Choroid plexus epithelial cell (primary cell): ENCODE measurements around the gene TBPL1.

ENCODE experiments used
- DNase-seq: peaks from one replicate; pipeline ENCODE4 v3.0.0-alpha.2; 2010; ENCODE audit warnings: low read depth
- H3K4me3 ChIP-seq: 2 replicates; pipeline ENCODE4 v1.5.1; 2011; ENCODE audit warnings: low read depth, mild to moderate bottlenecking, control low read depth, low read length, moderate library complexity
- CTCF ChIP-seq: conservative IDR thresholded peaks from 2 replicates; pipeline ENCODE4 v1.5.1; 2011; ENCODE audit warnings: low read depth, mild to moderate bottlenecking, control low read depth, inconsistent platforms, low read length, moderate library complexity

Gene TBPL1

GRCh38 chr6:133958791-133959190 is 5.8 kb downstream of the TBPL1 start:
- DNase-seq = no peak
- TF ChIP-seq CTCF = no peak
- H3K4me3 ChIP-seq = no peak overlapping the region

DNA sequence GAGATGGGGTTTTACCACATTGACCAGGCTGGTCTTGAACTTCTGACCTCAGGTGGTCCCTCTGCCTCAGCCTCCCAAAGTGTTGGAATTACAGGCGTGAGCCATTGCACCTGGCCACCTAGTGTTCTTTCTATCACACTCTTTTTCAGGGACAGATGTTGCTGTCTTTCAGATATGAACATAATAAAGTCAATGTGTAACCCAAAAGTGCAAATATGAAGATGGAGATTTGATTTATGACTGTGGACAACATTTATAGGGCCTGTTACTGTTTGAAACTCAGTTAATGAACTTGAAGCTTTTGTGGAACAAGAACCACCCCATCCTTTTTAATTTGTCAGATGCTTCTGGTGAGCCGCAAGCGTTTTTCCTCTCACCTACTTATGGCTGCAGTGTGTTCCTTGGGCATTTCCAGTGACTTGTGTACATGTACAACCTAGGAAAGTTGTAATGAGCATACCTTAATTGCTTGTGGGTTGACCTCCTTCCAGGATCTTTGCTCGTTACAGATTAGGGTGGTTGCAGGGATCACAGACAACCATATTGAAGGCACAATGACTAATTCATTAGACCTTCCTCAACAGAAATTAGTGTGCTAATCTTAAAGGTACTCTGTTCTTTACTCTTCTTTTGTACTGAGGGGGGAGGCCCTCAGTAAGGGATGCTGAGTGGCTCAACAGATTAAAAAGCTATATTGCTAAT is 6.8 kb downstream of the TBPL1 start:
- no peak for DNase-seq
- H3K4me3 ChIP-seq = no peak overlapping the region
- no peak for TF ChIP-seq CTCF

DNA sequence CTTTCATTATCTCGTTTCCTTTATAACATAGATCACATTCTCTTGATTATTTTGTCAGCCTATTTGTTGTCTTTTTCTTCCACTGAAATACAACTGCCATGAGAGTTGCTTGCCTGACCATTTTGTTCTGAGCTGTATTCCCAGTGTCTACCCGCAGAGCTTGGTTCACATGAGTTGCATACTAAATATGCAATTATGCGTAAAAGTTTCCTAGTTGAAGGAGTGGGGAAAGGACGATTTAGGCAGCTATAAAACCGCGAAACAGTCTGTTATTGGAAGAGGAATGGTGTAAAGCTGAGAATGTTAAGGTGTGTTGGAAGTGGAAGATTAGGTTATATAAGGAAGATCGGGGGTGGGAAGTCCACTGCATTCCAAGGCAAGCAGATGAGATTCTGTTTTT is 8.8 kb downstream of the TBPL1 start:
- no peak overlapping the region for H3K4me3 ChIP-seq
- DNase-seq = no peak
- no peak for TF ChIP-seq CTCF

GRCh38 chr6:133964052-133964451 is 11.0 kb downstream of the TBPL1 start:
- H3K4me3 ChIP-seq = no peak overlapping the region
- TF ChIP-seq CTCF = no peak
- peak; percentile 92 for DNase-seq

GRCh38 chr6:133964702-133965101 is 11.7 kb downstream of the TBPL1 start:
- TF ChIP-seq CTCF = no peak
- no peak for DNase-seq
- H3K4me3 ChIP-seq = no peak overlapping the region

DNA sequence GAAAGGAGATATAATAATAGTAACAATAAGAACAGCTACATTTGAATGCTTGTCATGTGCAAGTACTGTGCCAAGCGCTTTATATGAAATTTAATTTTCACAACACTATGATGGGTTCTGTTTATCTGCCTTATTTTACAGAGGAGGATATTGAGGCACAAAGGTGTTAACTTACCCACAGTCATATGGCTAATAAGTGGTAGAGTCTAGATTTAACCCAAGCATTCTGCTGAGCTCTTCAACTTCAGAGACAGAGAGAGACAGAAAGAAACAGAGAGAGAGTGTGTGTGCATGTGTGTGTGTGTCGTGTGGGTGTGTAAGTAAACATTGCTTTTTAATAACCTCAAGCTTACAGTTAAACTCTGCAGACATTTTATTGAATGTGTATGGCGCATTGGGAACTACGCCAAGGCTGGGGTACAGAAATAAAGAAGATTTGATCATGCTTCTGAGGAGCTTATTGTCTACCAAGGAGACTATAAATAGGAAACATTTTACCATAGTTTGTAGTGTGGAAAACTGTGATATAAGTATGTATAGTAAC is 12.9 kb downstream of the TBPL1 start:
- no peak overlapping the region for H3K4me3 ChIP-seq
- no peak for DNase-seq
- TF ChIP-seq CTCF = no peak
